ENCODE data around the gene GDAP2. TPM values are rescaled to one million over a fixed set of nuclear protein-coding genes. Genes with fewer than 3 reads are reported as not detected.

GDAP2 gene
- polyA plus RNA-seq, 3 donors, result 17.8 to 28.7 (median 21.1) TPM

DNA sequence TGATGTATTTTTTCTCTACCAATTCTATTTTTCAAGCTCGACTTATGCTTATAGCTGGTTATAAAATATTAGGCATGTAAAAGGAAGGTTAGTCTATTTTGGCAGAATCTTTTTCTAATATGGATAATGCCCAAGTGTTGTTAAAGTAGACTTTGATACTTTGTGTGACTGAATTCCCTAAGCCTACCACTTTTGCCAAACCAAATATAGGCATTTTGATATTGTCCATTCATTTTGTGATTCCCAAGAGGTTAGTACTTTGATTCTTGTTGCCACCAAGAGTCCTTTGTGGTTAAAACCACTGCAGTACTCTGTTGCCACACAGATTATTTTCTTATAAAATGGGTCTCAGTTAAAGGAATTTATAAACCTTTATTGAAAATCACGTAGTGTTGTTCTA is 4.3 kb upstream of the GDAP2 start:
- intact Hi-C loops (cut with micrococcal nuclease), result no loop called here
- Mint-ChIP-seq H3K4me1 (peaks cover 21% of the 10 kb centered on the region), H3K27ac (no peak overlapping the region), H3K4me3 (no peak overlapping the region), H3K36me3 (peaks cover 33 to 35% of the 10 kb centered on the region in 2 donors), H3K9me3 (peaks cover 0 to 2% (median 0%) of the 10 kb centered on the region in 7 donors), H3K27me3 (ENCODE audit: low read depth in 3 of 3) (no peaks in the 10 kb centered on the region)
- no peak for DNase-seq
- TF ChIP-seq, protein P1, sequence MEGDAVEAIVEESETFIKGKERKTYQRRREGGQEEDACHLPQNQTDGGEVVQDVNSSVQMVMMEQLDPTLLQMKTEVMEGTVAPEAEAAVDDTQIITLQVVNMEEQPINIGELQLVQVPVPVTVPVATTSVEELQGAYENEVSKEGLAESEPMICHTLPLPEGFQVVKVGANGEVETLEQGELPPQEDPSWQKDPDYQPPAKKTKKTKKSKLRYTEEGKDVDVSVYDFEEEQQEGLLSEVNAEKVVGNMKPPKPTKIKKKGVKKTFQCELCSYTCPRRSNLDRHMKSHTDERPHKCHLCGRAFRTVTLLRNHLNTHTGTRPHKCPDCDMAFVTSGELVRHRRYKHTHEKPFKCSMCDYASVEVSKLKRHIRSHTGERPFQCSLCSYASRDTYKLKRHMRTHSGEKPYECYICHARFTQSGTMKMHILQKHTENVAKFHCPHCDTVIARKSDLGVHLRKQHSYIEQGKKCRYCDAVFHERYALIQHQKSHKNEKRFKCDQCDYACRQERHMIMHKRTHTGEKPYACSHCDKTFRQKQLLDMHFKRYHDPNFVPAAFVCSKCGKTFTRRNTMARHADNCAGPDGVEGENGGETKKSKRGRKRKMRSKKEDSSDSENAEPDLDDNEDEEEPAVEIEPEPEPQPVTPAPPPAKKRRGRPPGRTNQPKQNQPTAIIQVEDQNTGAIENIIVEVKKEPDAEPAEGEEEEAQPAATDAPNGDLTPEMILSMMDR (IDR thresholded peaks at IDR 0.05), result no peak
- Histone ChIP-seq H3K9ac (ENCODE audit: insufficient read depth, low read length, poor library complexity, severe bottlenecking) (no peak overlapping the region), H3K9me3 (replicated peaks in 1 of 2; ENCODE audit: control insufficient read depth in 1 of 2, insufficient read depth in 1 of 2, low read length in 2 of 2) (no peaks in the 10 kb centered on the region), H3K4me2 (replicated peaks; ENCODE audit: extremely low read depth, low read length, poor library complexity, severe bottlenecking) (no peak overlapping the region), H3K27ac (ENCODE audit: low read depth in 1 of 2, low read length in 2 of 2) (no peak overlapping the region), H3K4me3 (replicated peaks in 1 of 3; ENCODE audit: low read depth in 2 of 3, low read length in 3 of 3) (no peak overlapping the region), H4K20me1 (ENCODE audit: insufficient read depth, low read length) (peaks cover 11% of the 10 kb centered on the region), H3K4me1 (ENCODE audit: control insufficient read depth in 1 of 2, insufficient read depth in 2 of 2, low read length in 2 of 2) (peaks cover 13 to 22% of the 10 kb centered on the region in 2 donors), H3K79me2 (ENCODE audit: insufficient read depth, low read length) (peaks cover 40% of the 10 kb centered on the region), H3K27me3 (ENCODE audit: control insufficient read depth in 2 of 2, insufficient read depth in 2 of 2, low read length in 2 of 2) (no peaks in the 10 kb centered on the region), H3K36me3 (replicated peaks in 1 of 2; ENCODE audit: control insufficient read depth in 1 of 2, insufficient read depth in 2 of 2, low read length in 2 of 2) (peaks cover 46 to 52% of the 10 kb centered on the region in 2 donors), H2AFZ (ENCODE audit: insufficient read depth, low read depth, low read length, poor library complexity, severe bottlenecking) (no peak overlapping the region)
- no CpG with 5 or more reads among the region's 2 CpGs for WGBS (ENCODE audit: insufficient coverage)

DNA sequence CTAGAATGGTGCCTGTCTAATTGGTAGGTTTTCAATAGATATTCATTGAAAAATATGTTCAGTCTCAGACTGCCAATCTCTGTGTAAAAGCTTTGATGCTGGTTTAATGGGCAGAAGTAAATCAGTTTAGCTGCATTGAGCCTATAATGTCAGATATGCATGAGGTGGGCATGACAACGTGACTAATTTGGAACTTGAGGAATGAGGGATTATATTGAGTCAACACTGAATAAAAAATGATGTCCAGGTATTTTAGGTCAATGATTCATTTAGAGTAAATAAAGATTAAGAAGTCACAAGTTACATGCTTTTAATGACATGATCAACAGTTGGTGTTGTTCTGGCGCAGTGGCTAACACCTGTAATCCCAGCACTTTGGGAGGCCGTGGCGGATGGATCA is 3.2 kb upstream of the GDAP2 start:
- no peaks in the 10 kb centered on the region for H3K27me3 Mint-ChIP-seq (ENCODE audit: low read depth in 3 of 3)
- TF ChIP-seq, protein P1 (IDR thresholded peaks at IDR 0.05), result no peak
- DNase-seq, result no peak
- no peaks in the 10 kb centered on the region for H3K9me3 ChIP-seq (replicated peaks in 1 of 2; ENCODE audit: control insufficient read depth in 1 of 2, insufficient read depth in 1 of 2, low read length in 2 of 2)
- H3K4me1 ChIP-seq (ENCODE audit: control insufficient read depth in 1 of 2, insufficient read depth in 2 of 2, low read length in 2 of 2), result peaks cover 21 to 34% of the 10 kb centered on the region in 2 donors
- H3K4me1 Mint-ChIP-seq, result peaks cover 30% of the 10 kb centered on the region
- no peak overlapping the region for H3K27ac Mint-ChIP-seq
- no peak overlapping the region for H3K27ac ChIP-seq (ENCODE audit: low read depth in 1 of 2, low read length in 2 of 2)
- H3K27me3 ChIP-seq (ENCODE audit: control insufficient read depth in 2 of 2, insufficient read depth in 2 of 2, low read length in 2 of 2), result no peaks in the 10 kb centered on the region
- H3K9me3 Mint-ChIP-seq, result peaks cover 0 to 2% (median 0%) of the 10 kb centered on the region in 7 donors
- H4K20me1 ChIP-seq (ENCODE audit: insufficient read depth, low read length), result peaks cover 23% of the 10 kb centered on the region
- H3K36me3 ChIP-seq (replicated peaks in 1 of 2; ENCODE audit: control insufficient read depth in 1 of 2, insufficient read depth in 2 of 2, low read length in 2 of 2), result peaks cover 34 to 40% of the 10 kb centered on the region in 2 donors
- peaks cover 52% of the 10 kb centered on the region for H3K79me2 ChIP-seq (ENCODE audit: insufficient read depth, low read length)
- no peak overlapping the region for H2AFZ ChIP-seq (ENCODE audit: insufficient read depth, low read depth, low read length, poor library complexity, severe bottlenecking)
- WGBS (ENCODE audit: insufficient coverage), result 100% methylated on average over 1 of the region's 4 CpGs
- H3K36me3 Mint-ChIP-seq, result peaks cover 21 to 23% of the 10 kb centered on the region in 2 donors
- no peak overlapping the region for H3K9ac ChIP-seq (ENCODE audit: insufficient read depth, low read length, poor library complexity, severe bottlenecking)
- intact Hi-C loops (cut with micrococcal nuclease), result no loop called here
- no peak overlapping the region for H3K4me3 ChIP-seq (replicated peaks in 1 of 3; ENCODE audit: low read depth in 2 of 3, low read length in 3 of 3)
- H3K4me3 Mint-ChIP-seq, result no peak overlapping the region
- H3K4me2 ChIP-seq (replicated peaks; ENCODE audit: extremely low read depth, low read length, poor library complexity, severe bottlenecking), result no peak overlapping the region

All from CD14-positive monocyte (primary cell).